Left hindlimb (tissue), 1 donor: ENCODE results near the gene OSBPL6.
"Not testable (repeated sequence)": the region's sequence is repeated elsewhere in the genome, so short reads cannot be mapped to it uniquely, and the experiment has no call there.

ENCODE experiments used
- DNase-seq: peaks from one replicate; pipeline ENCODE4 v3.0.0-alpha.2; 2018

Gene OSBPL6

GRCh38 chr2:178193823-178194599 lies at the start of gene OSBPL6:
Gene OSBPL6 (plus strand): TSS chr2:178194512. CDS start chr2:178306185, 111,673 bp downstream.
- DNase-seq = peak; percentile 87

DNA sequence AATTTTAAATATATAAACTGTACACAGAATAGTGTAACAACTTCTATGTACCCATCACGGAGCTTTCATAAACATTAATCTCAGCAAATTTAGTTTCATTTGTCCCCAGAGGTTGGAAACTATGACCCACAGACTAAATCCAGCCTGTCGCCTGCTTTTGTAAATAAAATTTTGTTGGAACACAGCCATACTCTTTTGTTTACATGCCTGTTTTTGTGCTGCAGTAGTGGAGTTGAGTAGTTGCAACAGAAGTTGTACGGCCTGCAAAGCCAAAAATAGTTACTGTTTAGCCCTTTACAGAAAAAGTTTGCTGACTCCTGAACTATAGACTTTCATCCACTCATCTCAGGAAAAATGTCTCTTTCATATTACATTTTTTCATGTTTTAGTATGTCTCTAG lies 42.3 kb upstream of the OSBPL6 start:
- no peak for DNase-seq

GRCh38 chr2:178152542-178152941 lies 41.8 kb upstream of the OSBPL6 start:
- DNase-seq = no peak

DNA sequence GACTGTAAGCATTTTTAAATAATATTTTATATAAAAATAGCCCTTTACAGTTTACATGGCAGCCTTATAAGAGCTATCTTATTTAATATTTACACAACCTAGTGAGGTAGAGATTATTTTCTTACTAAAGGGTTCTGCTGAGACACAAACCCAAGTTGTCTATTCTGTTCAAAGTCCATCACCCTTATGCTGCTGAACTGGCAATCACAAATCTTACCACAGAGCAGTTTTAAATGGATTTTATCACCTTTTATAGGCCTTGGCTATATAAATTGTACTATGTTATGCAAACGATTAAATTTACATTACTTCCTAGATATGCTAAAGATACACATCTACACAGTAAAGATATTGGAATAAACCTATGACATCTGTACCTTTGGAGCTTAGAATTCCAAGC lies 41.3 kb upstream of the OSBPL6 start:
- DNase-seq = no peak

DNA sequence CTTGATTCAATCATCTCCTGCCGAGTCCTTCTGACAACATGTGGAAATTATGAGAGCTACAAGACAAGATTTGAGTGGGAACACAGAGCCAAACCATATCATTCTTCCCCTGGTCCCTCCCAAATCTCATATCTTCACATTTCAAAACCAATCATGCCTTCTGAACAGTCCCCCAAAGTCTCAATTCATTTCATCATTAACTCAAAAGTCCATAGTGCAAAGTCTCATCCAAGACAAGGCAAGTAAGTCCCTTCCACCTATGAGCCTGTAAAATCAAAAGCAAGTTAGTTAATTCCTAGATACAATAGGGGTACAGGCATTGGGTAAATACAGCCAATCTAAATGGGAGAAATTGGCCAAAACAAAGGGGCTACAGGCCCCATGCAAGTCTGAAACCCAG lies 40.4 kb upstream of the OSBPL6 start:
- not testable (repeated sequence) for DNase-seq

DNA sequence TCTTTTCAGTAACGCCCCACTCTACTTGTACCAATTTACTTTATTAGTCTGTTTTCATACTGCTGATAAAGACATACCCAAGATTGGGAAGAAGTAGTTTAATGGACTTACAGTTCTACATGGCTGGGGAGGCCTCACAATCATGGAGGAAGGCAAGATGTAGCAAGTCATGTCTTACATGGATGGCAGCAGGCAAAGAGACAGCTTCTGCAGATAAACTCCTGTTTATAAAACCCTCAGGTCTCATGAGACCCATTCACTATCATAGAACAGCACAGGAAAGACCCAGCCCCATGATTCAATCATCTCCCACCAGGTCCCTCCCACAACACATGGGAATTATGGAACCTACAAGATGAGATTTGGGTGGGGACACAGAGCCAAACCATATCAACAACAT lies 38.8 kb upstream of the OSBPL6 start:
- DNase-seq = no peak

GRCh38 chr2:178157574-178157973 lies 36.7 kb upstream of the OSBPL6 start:
- DNase-seq = no peak

GRCh38 chr2:178159966-178160365 lies 34.3 kb upstream of the OSBPL6 start:
- no peak for DNase-seq

- no peak for DNase-seq
Measured at GRCh38 chr2:178160601-178161000, 33.7 kb upstream of the OSBPL6 start.

DNA sequence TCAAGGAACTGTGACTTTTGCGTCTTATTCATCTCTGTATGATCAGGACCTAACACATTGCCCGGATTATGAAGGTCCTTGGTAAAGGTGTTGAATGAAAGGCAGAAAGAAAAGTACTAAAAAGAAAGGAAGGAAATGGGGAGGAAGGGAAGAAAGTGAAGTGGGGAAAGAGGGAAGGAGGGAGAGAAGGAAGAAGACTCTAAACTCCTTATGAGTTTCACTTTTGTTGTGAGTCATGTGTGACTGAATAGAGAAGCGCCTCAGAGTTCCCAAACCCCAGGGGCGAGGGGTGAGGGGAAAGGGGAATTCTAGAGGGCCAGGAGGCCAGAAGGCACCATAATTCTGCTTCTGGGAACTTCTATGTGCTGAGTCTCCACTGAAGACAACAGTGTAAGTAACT lies 30.9 kb upstream of the OSBPL6 start:
- no peak for DNase-seq

GRCh38 chr2:178163911-178164310 lies 30.4 kb upstream of the OSBPL6 start:
- DNase-seq = no peak

GRCh38 chr2:178173657-178174056 lies 20.7 kb upstream of the OSBPL6 start:
- no peak for DNase-seq

GRCh38 chr2:178177066-178177679 lies 17.1 kb upstream of the OSBPL6 start:
- DNase-seq = no peak

DNA sequence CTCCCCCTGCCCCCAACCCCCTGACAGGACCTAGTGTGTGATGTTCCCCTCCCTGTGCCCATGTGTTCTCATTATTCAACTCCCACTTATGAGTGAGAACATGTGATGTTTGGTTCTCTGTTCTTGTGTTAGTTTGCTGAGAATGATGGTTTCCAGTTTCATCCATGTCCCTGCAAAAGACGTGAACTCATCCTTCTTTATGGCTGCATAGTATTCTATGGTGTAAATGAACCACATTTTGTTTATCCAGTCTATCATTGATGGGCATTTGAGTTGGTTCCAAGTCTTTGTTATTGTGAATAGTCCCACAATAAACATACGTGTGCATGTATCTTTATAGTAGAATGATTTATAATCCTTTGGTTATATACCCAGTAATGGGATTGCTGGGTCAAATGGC lies 13.7 kb upstream of the OSBPL6 start:
- not testable (repeated sequence) for DNase-seq

GRCh38 chr2:178187861-178188260 lies 6.5 kb upstream of the OSBPL6 start:
- no peak for DNase-seq

DNA sequence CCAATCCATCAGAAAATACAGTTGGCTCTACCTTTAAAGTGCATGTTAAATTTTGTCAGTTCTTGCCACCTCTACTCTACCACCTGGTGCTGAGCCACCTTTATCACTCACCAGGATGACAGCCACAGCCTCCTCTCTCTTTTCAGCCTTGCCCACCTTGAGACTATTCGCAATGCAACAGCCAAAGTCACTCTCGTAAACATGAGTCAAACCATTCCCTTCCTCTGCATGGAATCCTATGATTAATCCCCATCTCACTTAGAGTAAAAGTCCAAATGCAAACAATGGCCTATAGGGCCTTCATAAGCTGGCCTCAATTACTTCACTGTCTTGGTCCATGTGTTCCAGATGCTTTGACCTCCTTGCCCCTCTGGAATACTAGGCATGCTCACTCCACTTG lies 5.8 kb upstream of the OSBPL6 start:
- no peak for DNase-seq

DNA sequence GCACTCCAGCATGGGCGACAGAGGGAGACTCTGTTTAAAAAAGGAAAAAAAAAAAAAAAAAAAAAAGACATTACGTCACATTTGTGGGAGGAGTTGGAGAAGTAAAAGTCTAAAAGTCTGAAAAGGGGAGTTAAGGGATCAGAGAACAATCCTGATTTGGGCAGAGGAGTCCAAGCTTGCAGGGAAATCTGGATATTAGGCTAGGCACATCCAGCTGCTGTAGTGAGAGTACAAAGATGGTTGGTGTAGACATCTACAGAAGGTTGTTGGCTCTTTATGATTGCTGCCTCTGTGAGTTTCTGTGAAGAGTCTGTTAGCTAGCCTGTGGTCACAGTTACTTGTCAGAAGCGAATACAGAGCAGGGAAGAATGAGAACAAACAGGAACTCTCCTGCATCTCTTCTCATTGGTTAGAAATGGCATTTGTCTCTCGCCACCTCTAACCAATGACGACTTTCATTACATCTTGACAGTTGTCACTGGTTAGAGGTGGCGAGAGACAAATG lies 3.3 kb upstream of the OSBPL6 start:
- DNase-seq = no peak

DNA sequence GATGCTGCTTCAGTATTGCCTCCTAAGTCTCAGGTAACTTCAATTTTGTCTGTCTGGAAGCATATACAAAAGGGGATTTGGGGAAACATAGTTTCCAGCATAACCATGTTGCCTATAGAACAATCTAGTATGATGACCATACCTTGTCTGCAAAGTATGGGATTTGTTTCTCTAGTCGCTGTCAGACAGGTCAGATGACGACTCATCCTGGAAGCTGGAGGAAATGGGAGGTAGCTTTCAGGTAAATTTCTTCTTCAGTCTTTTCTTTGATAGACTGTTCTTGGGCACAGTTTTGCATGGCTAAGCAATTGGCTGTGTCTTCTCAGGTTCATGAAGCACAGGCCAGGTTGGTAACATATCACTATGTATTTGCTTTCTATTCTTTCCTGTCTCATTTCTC lies 2.8 kb upstream of the OSBPL6 start:
- DNase-seq = no peak

- peak; percentile 34 for DNase-seq
Measured at GRCh38 chr2:178193496-178193822, 853 bp upstream of the OSBPL6 start.

- DNase-seq = peak; percentile 64
Measured at GRCh38 chr2:178194600-178195389, 483 bp downstream of the OSBPL6 start.

- no peak for DNase-seq
Measured at GRCh38 chr2:178195390-178196166, 1.3 kb downstream of the OSBPL6 start.

- no peak for DNase-seq
Measured at GRCh38 chr2:178197791-178198190, 3.5 kb downstream of the OSBPL6 start.

GRCh38 chr2:178198441-178198840 lies 4.1 kb downstream of the OSBPL6 start:
- DNase-seq = not testable (repeated sequence)
